WERI-Rb-1 (cell line): ENCODE measurements around the gene BICC1.
A peak's percentile ranks its signal among the peaks of the same experiment; 100 is the strongest.

Experiments used
- DNase-seq: peaks from one replicate; pipeline ENCODE4 v3.0.0-alpha.2; 2020
- H3K27ac ChIP-seq: fragments of 250-450 bp; sonication (Bioruptor Pico); 2 replicates; pipeline ENCODE4 v1.5.1; 2020; ENCODE audit warnings: mild to moderate bottlenecking, moderate library complexity
- H3K27me3 ChIP-seq: fragments of 250-450 bp; sonication (Bioruptor Pico); 2 replicates; pipeline ENCODE4 v1.5.1; 2021; ENCODE audit warnings: mild to moderate bottlenecking, low read depth, moderate library complexity; ENCODE audit not compliant: insufficient read depth, severe bottlenecking
- H3K36me3 ChIP-seq: fragments of 250-450 bp; sonication (Bioruptor Pico); 2 replicates; pipeline ENCODE4 v1.5.1; 2020; ENCODE audit warnings: mild to moderate bottlenecking, moderate library complexity
- H3K4me3 ChIP-seq: 2 replicates; pipeline ENCODE4 v1.5.1; 2011; ENCODE audit warnings: low read depth, mild to moderate bottlenecking, control low read depth, low read length
- H3K9me3 ChIP-seq: fragments of 250-450 bp; sonication (Bioruptor Pico); 2 replicates; pipeline ENCODE4 v1.5.1; 2021; ENCODE audit warnings: mild to moderate bottlenecking, moderate library complexity; ENCODE audit not compliant: severe bottlenecking
- CTCF ChIP-seq: IDR thresholded peaks from 2 replicates; pipeline ENCODE4 v1.5.1; 2011; ENCODE audit warnings: low read depth, mild to moderate bottlenecking, control low read depth, inconsistent platforms, low read length

The BICC1 gene

GRCh38 chr10:58531084-58531695 is 18.5 kb downstream of the BICC1 start:
- peak; percentile 68 for DNase-seq
- H3K27ac ChIP-seq = no peak overlapping the region
- TF ChIP-seq CTCF = peak; percentile 76

GRCh38 chr10:58535311-58535710 is 22.6 kb downstream of the BICC1 start:
- Histone ChIP-seq H3K9me3 (no peaks in the 10 kb centered on the region), H3K4me3 (no peak overlapping the region), H3K27me3 (no peaks in the 10 kb centered on the region), H3K27ac (no peak overlapping the region), H3K36me3 (no peaks in the 10 kb centered on the region)
- DNase-seq = no peak
- no peak for TF ChIP-seq CTCF

More at GRCh38 chr10:58531084-58531695, 18.5 kb downstream of the BICC1 start:
- Histone ChIP-seq H3K9me3 (no peaks in the 10 kb centered on the region), H3K27me3 (no peaks in the 10 kb centered on the region), H3K4me3 (no peak overlapping the region), H3K36me3 (no peaks in the 10 kb centered on the region)

- no peak overlapping the region for H3K27ac ChIP-seq
- H3K4me3 ChIP-seq = no peak overlapping the region
- no peaks in the 10 kb centered on the region for H3K27me3 ChIP-seq
- H3K9me3 ChIP-seq = no peaks in the 10 kb centered on the region
- no peaks in the 10 kb centered on the region for H3K36me3 ChIP-seq
- no peak for TF ChIP-seq CTCF
- no peak for DNase-seq
Measured at GRCh38 chr10:58543141-58543540, 30.5 kb downstream of the BICC1 start.

GRCh38 chr10:58544135-58544534 is 31.5 kb downstream of the BICC1 start:
- Histone ChIP-seq H3K4me3 (no peak overlapping the region), H3K9me3 (no peaks in the 10 kb centered on the region), H3K36me3 (no peaks in the 10 kb centered on the region), H3K27me3 (no peaks in the 10 kb centered on the region), H3K27ac (no peak overlapping the region)
- no peak for DNase-seq
- TF ChIP-seq CTCF = no peak

GRCh38 chr10:58545427-58545826 is 32.8 kb downstream of the BICC1 start:
- no peak for TF ChIP-seq CTCF
- Histone ChIP-seq H3K27me3 (no peaks in the 10 kb centered on the region), H3K9me3 (no peaks in the 10 kb centered on the region), H3K36me3 (no peaks in the 10 kb centered on the region), H3K4me3 (no peak overlapping the region), H3K27ac (no peak overlapping the region)
- no peak for DNase-seq

- H3K9me3 ChIP-seq = no peaks in the 10 kb centered on the region
- no peak overlapping the region for H3K4me3 ChIP-seq
- no peaks in the 10 kb centered on the region for H3K36me3 ChIP-seq
- no peak for DNase-seq
- no peaks in the 10 kb centered on the region for H3K27me3 ChIP-seq
- TF ChIP-seq CTCF = no peak
- H3K27ac ChIP-seq = no peak overlapping the region
Measured at GRCh38 chr10:58546137-58546536, 33.5 kb downstream of the BICC1 start.
